ENCODE data around the gene FAM131C.

DNA sequence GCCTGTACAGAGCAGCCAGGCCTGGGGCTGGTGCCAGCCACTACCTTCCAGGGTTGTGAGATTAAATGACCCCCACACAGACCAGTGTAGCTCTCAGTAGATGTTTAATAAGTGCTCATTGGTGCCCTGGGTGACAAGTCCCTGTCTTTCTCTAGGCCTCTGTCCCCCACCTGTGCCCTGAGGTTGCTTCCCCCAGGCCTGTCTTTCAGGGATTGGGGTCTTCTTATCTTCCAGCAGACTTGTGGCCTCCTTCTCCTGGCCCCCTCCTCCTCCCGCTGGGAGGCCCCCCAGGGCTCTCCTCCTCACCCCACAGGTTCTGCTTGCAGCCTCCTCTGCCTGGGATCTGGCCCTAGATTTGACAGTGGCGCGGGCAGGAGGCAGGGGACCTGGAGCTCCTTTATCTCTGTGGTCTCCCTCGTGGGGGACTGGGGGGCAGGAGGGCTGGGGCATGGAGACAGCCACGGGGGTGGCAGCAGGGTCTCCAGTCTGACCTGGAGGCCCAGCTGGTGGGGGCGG lies 42.1 kb upstream of the FAM131C start:
- TF ChIP-seq, protein P1, sequence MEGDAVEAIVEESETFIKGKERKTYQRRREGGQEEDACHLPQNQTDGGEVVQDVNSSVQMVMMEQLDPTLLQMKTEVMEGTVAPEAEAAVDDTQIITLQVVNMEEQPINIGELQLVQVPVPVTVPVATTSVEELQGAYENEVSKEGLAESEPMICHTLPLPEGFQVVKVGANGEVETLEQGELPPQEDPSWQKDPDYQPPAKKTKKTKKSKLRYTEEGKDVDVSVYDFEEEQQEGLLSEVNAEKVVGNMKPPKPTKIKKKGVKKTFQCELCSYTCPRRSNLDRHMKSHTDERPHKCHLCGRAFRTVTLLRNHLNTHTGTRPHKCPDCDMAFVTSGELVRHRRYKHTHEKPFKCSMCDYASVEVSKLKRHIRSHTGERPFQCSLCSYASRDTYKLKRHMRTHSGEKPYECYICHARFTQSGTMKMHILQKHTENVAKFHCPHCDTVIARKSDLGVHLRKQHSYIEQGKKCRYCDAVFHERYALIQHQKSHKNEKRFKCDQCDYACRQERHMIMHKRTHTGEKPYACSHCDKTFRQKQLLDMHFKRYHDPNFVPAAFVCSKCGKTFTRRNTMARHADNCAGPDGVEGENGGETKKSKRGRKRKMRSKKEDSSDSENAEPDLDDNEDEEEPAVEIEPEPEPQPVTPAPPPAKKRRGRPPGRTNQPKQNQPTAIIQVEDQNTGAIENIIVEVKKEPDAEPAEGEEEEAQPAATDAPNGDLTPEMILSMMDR (IDR thresholded peaks at IDR 0.05), result no peak
- no peak for TF ChIP-seq POLR2A (IDR thresholded peaks at IDR 0.05)
